IMR-90 (cell line): ENCODE measurements around the gene GJC2. TPM values are rescaled to one million over a fixed set of nuclear protein-coding genes. Genes with fewer than 3 reads are reported as not detected.

Source experiments
- ATAC-seq: fragments of 200-7000 bp; cut with Tn5 transposase; 2 replicates; pipeline ENCODE4 v1.9.1; 2020; ENCODE audit warnings: low read depth, mild to moderate bottlenecking, moderate library complexity
- BruUV-seq: library from RNA; stranded (reverse); fragments of 400-500 nt; replicated peaks from 2 replicates; lab custom pipeline; 2021; lab: Mats Ljungman, UMichigan
- CTCF ChIA-PET: fragments of 300-600 bp; formaldehyde crosslinking; extraction: SDS; loops from one replicate; lab custom pipeline; 2021; ENCODE audit warnings: antibody characterized with exemption; lab: Yijun Ruan, JAX
- POLR2A ChIA-PET: fragments of 300-600 bp; sonication (Branson Sonifier 250); formaldehyde crosslinking; loops from one replicate; lab custom pipeline; 2022; ENCODE audit warnings: antibody characterized with exemption; ENCODE audit not compliant: unreplicated experiment; lab: Charles Lee
- DNase-seq: peaks from one replicate; pipeline ENCODE4 v3.0.0; 2013
- H2AFZ ChIP-seq: replicated peaks from 2 replicates; pipeline ENCODE3; 2013; ENCODE audit warnings: low read length, mild to moderate bottlenecking; ENCODE audit not compliant: poor library complexity
- H2AK5ac ChIP-seq: 2 replicates; pipeline ENCODE4 v1.6.1; 2013; ENCODE audit warnings: low read depth, low read length, inconsistent platforms
- H2AK9ac ChIP-seq: replicated peaks from 2 replicates; pipeline ENCODE3; 2013; ENCODE audit warnings: mild to moderate bottlenecking, low read depth, low read length, moderate library complexity; ENCODE audit not compliant: poor library complexity
- H2BK120ac ChIP-seq: 2 replicates; pipeline ENCODE4 v1.6.1; 2013; ENCODE audit warnings: low read depth, low read length, inconsistent platforms
- H2BK15ac ChIP-seq: 3 replicates; pipeline ENCODE4 v1.6.1; 2013; ENCODE audit warnings: low read depth, low read length, inconsistent platforms
- H2BK20ac ChIP-seq: 2 replicates; pipeline ENCODE4 v1.6.1; 2013; ENCODE audit warnings: low read depth, mild to moderate bottlenecking, inconsistent platforms, low read length, moderate library complexity
- H2BK5ac ChIP-seq: 2 replicates; pipeline ENCODE4 v1.6.1; 2013; ENCODE audit warnings: mild to moderate bottlenecking, low read depth, low read length, inconsistent platforms; ENCODE audit not compliant: poor library complexity, severe bottlenecking
- H3K14ac ChIP-seq: replicated peaks from 2 replicates; pipeline ENCODE4 v1.6.1; 2013; ENCODE audit warnings: low read depth, low read length, inconsistent platforms
- H3K18ac ChIP-seq: 2 replicates; pipeline ENCODE4 v1.6.1; 2013; ENCODE audit warnings: low read depth, low read length, control low read depth
- H3K23ac ChIP-seq: 2 replicates; pipeline ENCODE4 v1.6.1; 2013; ENCODE audit warnings: low read depth, low read length, inconsistent platforms
- H3K27ac ChIP-seq: 2 replicates; pipeline ENCODE4 v1.5.1; 2013; ENCODE audit warnings: mild to moderate bottlenecking, control low read depth, low read length; ENCODE audit not compliant: insufficient read depth
- H3K27me3 ChIP-seq: 2 replicates; pipeline ENCODE4 v1.6.1; 2013; ENCODE audit warnings: low read length; ENCODE audit not compliant: control insufficient read depth, insufficient read depth
- H3K36me3 ChIP-seq: 2 replicates; pipeline ENCODE4 v1.6.1; 2013; ENCODE audit warnings: low read length, mixed read lengths; ENCODE audit not compliant: control insufficient read depth, insufficient read depth
- H3K4ac ChIP-seq: 2 replicates; pipeline ENCODE4 v1.6.1; 2013; ENCODE audit warnings: low read depth, low read length, inconsistent platforms
- H3K4me1 ChIP-seq: 2 replicates; pipeline ENCODE4 v1.6.1; 2013; ENCODE audit warnings: low read length, mixed read lengths; ENCODE audit not compliant: control insufficient read depth, insufficient read depth
- H3K4me2 ChIP-seq: 2 replicates; pipeline ENCODE4 v1.6.1; 2013; ENCODE audit warnings: low read depth, mild to moderate bottlenecking, control low read depth, low read length, moderate library complexity
- H3K4me3 ChIP-seq: 2 replicates; pipeline ENCODE4 v1.5.1; 2013; ENCODE audit warnings: low read depth, mild to moderate bottlenecking, control low read depth, low read length, moderate library complexity; ENCODE audit not compliant: insufficient read depth
- H3K56ac ChIP-seq: 2 replicates; pipeline ENCODE4 v1.6.1; 2013; ENCODE audit warnings: low read length, inconsistent platforms; ENCODE audit not compliant: insufficient read depth; ENCODE audit errors: extremely low read depth
- H3K79me1 ChIP-seq, 2 experiments: 2 replicates each; pipeline ENCODE4 v1.6.1; 2013; ENCODE audit warnings: low read length in 2 of 2, inconsistent platforms in 1 of 2, low read depth in 1 of 2
- H3K9ac ChIP-seq: 2 replicates; pipeline ENCODE4 v1.6.1; 2013; ENCODE audit warnings: low read depth, low read length, control low read depth
- H3K9me1 ChIP-seq: 2 replicates; pipeline ENCODE4 v1.6.1; 2013; ENCODE audit warnings: low read length, inconsistent platforms; ENCODE audit not compliant: insufficient read depth
- H3K9me3 ChIP-seq: 2 replicates; pipeline ENCODE4 v1.6.1; 2013; ENCODE audit warnings: low read length; ENCODE audit not compliant: control insufficient read depth, insufficient read depth
- H4K20me1 ChIP-seq: 2 replicates; pipeline ENCODE4 v1.6.1; 2013; ENCODE audit warnings: low read length, inconsistent platforms; ENCODE audit not compliant: insufficient read depth
- H4K5ac ChIP-seq: 2 replicates; pipeline ENCODE4 v1.6.1; 2013; ENCODE audit warnings: mild to moderate bottlenecking, low read depth, low read length, control low read depth
- H4K8ac ChIP-seq, 2 experiments: 2 replicates each; pipeline ENCODE4 v1.6.1; 2013; ENCODE audit warnings: low read depth in 2 of 2, low read length in 2 of 2, control low read depth in 1 of 2, inconsistent platforms in 1 of 2
- H4K91ac ChIP-seq: 2 replicates; pipeline ENCODE4 v1.6.1; 2013; ENCODE audit warnings: low read depth, low read length, inconsistent platforms; ENCODE audit not compliant: insufficient read depth
- BHLHE40 ChIP-seq: fragments of 150-350 bp; IDR thresholded peaks from 2 replicates; pipeline ENCODE4 v1.6.1; 2016; ENCODE audit warnings: mild to moderate bottlenecking, low read depth, low read length
- CEBPB ChIP-seq: IDR thresholded peaks from 2 replicates; pipeline ENCODE4 v1.6.1; 2012; ENCODE audit warnings: low read depth, low read length, improper control_type of control experiment
- CHD1 ChIP-seq: IDR thresholded peaks from 2 replicates; pipeline ENCODE4 v1.6.1; 2012; ENCODE audit warnings: low read depth, low read length, improper control_type of control experiment
- ELK1 ChIP-seq: fragments of 150-350 bp; IDR thresholded peaks from 2 replicates; pipeline ENCODE4 v1.6.1; 2016; ENCODE audit warnings: low read depth, mild to moderate bottlenecking, low read length, moderate library complexity, borderline replicate concordance
- FOS ChIP-seq: fragments of 150-350 bp; IDR thresholded peaks from 2 replicates; pipeline ENCODE4 v1.6.1; 2016; ENCODE audit warnings: low read depth, low read length
- MAFK ChIP-seq: IDR thresholded peaks from 2 replicates; pipeline ENCODE4 v1.6.1; 2012; ENCODE audit warnings: low read depth, low read length, improper control_type of control experiment
- MAZ ChIP-seq: IDR thresholded peaks from 2 replicates; pipeline ENCODE4 v1.6.1; 2012; ENCODE audit warnings: low read depth, mild to moderate bottlenecking, low read length, improper control_type of control experiment, moderate library complexity, borderline replicate concordance
- MXI1 ChIP-seq: IDR thresholded peaks from 2 replicates; pipeline ENCODE4 v1.6.1; 2012; ENCODE audit warnings: low read depth, mild to moderate bottlenecking, low read length, moderate library complexity, borderline replicate concordance
- NFE2L2 ChIP-seq: fragments of 150-350 bp; IDR thresholded peaks from 2 replicates; pipeline ENCODE4 v1.6.1; 2016; ENCODE audit warnings: low read depth, mild to moderate bottlenecking, low read length
- POLR2A ChIP-seq: IDR thresholded peaks from 2 replicates; pipeline ENCODE4 v1.6.1; 2012; ENCODE audit warnings: mild to moderate bottlenecking, low read depth, low read length
- RCOR1 ChIP-seq: IDR thresholded peaks from 2 replicates; pipeline ENCODE4 v1.6.1; 2012; ENCODE audit warnings: mild to moderate bottlenecking, low read length, improper control_type of control experiment; ENCODE audit not compliant: insufficient replicate concordance
- RFX5 ChIP-seq: IDR thresholded peaks from 2 replicates; pipeline ENCODE4 v1.8.0; 2012; ENCODE audit warnings: low read depth, mild to moderate bottlenecking, low read length, moderate library complexity
- SMC3 ChIP-seq: fragments of 150-350 bp; IDR thresholded peaks from 2 replicates; pipeline ENCODE4 v1.6.1; 2016; ENCODE audit warnings: low read depth, mild to moderate bottlenecking, antibody characterized with exemption, low read length, moderate library complexity
- WGBS, 2 experiments: methylation state at CpG; one replicate each; pipeline versions ENCODE4 v1.1.5 to v1.1.7; 2013; ENCODE audit warnings: missing lambda C conversion rate in 2 of 2; ENCODE audit not compliant: insufficient read length in 1 of 2; ENCODE audit errors: extremely low coverage in 2 of 2; 5-methylcytosine and 5-hydroxymethylcytosine counted together
- dilution Hi-C: fragments of 300-500 bp; cut with HindIII; formaldehyde crosslinking; loops from one replicate; pipeline ENCODE4 v1.14.3; 2018; ENCODE audit warnings: low sequenced_read_pairs; ENCODE audit not compliant: unreplicated experiment
- in situ Hi-C: fragments of 300-500 bp; cut with MboI; formaldehyde crosslinking; loops from 3 replicates; pipeline ENCODE4 v1.14.3; 2019; ENCODE audit warnings: low sequenced_read_pairs, inconsistent platforms, mixed read lengths
- intact Hi-C: fragments of 100-400 bp; cut with micrococcal nuclease; formaldehyde crosslinking; loops from 2 replicates; pipeline ENCODE4 v1.10.0; 2022
- polyA plus RNA-seq, 3 experiments: library from polyadenylated mRNA; depleted of rRNA; stranded (reverse); fragments of >200 nt; gene quantifications; 2 replicates each; pipeline ENCODE4 v1.2.3, GENCODE V29; 2012; ENCODE audit warnings: low replicate concordance in 1 of 3
- total RNA-seq: library from RNA; depleted of rRNA; stranded (reverse); fragments of >200 nt; gene quantifications from 2 replicates; pipeline ENCODE4 v1.2.3, GENCODE V29; 2012
- TF ChIP-seq, protein P1 (sequence below): fragments of 150-350 bp; IDR thresholded peaks from 2 replicates; pipeline ENCODE4 v1.6.1; 2017; ENCODE audit warnings: mild to moderate bottlenecking, antibody characterized with exemption, low read length, low read depth
- TF ChIP-seq, protein P2 (sequence below): conservative IDR thresholded peaks from 2 replicates; pipeline ENCODE4 v1.5.1; 2012; ENCODE audit warnings: mild to moderate bottlenecking, low read depth, low read length, improper control_type of control experiment

GJC2 gene
- total and polyA plus RNA-seq, 2 of the 4 experiments (the other 2 are of a cell fraction), result 1.1 to 1.7 TPM

DNA sequence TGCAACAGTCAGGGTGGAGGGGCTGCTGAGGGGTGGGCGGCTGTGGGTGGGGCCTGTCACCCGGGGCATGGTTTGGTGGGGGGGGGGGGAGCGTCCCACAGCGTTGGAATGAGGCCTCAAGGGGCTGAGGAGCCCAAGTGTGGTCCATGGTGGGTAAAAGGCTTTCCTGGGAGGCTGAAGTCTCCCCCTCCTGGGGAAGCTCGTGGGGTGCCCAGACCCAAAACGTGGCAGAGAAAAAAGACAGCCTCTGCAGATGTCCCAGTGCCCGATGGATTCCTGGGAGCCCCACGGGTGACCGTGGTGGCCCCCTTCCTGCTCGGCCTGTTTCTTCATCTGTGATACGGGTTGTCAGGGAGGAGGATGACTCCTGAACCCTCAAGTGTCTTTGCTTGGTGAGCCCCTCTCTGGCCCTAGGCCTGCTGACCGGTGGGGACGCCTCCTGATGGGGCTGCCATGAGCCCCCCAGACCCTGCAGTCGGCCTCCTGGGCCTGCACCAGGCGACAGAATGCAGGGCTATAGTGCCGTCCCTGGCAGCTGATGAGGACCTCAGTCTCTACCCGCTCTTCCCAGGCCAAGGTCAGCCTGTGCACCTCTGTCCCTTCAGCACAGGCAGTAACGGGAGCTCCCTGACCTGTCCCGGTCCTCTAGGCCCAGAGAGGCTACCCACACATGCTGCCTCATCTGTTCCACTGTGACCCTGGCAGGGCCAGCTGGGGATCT, 59.3 kb downstream of the GJC2 start:
- no peak overlapping the region for H3K9ac ChIP-seq
- intact Hi-C loops, result no loop called here
- TF ChIP-seq, protein P1, sequence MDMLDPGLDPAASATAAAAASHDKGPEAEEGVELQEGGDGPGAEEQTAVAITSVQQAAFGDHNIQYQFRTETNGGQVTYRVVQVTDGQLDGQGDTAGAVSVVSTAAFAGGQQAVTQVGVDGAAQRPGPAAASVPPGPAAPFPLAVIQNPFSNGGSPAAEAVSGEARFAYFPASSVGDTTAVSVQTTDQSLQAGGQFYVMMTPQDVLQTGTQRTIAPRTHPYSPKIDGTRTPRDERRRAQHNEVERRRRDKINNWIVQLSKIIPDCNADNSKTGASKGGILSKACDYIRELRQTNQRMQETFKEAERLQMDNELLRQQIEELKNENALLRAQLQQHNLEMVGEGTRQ, result no peak
- TF ChIP-seq SMC3 (no peak), ELK1 (no peak), BHLHE40 (no peak), NFE2L2 (no peak), MAFK (no peak), FOS (no peak), RFX5 (no peak), POLR2A (no peak), MXI1 (no peak), CEBPB (no peak), MAZ (no peak), CHD1 (no peak), RCOR1 (no peak)
- TF ChIP-seq, protein P2, sequence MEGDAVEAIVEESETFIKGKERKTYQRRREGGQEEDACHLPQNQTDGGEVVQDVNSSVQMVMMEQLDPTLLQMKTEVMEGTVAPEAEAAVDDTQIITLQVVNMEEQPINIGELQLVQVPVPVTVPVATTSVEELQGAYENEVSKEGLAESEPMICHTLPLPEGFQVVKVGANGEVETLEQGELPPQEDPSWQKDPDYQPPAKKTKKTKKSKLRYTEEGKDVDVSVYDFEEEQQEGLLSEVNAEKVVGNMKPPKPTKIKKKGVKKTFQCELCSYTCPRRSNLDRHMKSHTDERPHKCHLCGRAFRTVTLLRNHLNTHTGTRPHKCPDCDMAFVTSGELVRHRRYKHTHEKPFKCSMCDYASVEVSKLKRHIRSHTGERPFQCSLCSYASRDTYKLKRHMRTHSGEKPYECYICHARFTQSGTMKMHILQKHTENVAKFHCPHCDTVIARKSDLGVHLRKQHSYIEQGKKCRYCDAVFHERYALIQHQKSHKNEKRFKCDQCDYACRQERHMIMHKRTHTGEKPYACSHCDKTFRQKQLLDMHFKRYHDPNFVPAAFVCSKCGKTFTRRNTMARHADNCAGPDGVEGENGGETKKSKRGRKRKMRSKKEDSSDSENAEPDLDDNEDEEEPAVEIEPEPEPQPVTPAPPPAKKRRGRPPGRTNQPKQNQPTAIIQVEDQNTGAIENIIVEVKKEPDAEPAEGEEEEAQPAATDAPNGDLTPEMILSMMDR, result no peak

More for the DNA sequence above, 59.3 kb downstream of the GJC2 start:
- Histone ChIP-seq H3K9me3 (no peaks in the 10 kb centered on the region), H3K9me1 (peaks cover 4% of the 10 kb centered on the region; the same call in 1 of the 2 replicates), H3K27ac (no peak overlapping the region), H3K56ac (no peak overlapping the region), H2BK5ac (no peak overlapping the region), H3K14ac (no peak overlapping the region), H2BK120ac (no peak overlapping the region), H4K8ac (no peak overlapping the region), H3K4me1 (peaks cover 6% of the 10 kb centered on the region; the same call in 1 of the 2 replicates), H2AK9ac (no peak overlapping the region), H3K4me2 (no peak overlapping the region), H2AK5ac (no peak overlapping the region), H3K18ac (no peak overlapping the region), H4K20me1 (peaks cover 2% of the 10 kb centered on the region; the same call in 1 of the 2 replicates), H2BK15ac (no peak overlapping the region), H4K91ac (no peak overlapping the region), H4K5ac (no peak overlapping the region), H3K4me3 (no peak overlapping the region), H2AFZ (no peak overlapping the region), H2BK20ac (no peak overlapping the region), H3K23ac (no peak overlapping the region), H3K79me1 (peaks cover 0 to 2% of the 10 kb centered on the region in 2 experiments; a peak in 2 of 4 replicates), H3K27me3 (no peaks in the 10 kb centered on the region; the same call in 1 of the 2 replicates), H3K36me3 (no peaks in the 10 kb centered on the region), H3K4ac (no peak overlapping the region)
- DNase-seq (no peak), ATAC-seq (no peak)
- dilution Hi-C loops, result no loop called here
- POLR2A ChIA-PET, result no interaction called here
- CTCF ChIA-PET, result no interaction called here
- no TSS peak for BruUV-seq
- WGBS, 2 experiments, result 71% methylated on average over 7 of the region's 19 CpGs; no CpG with 5 or more reads in 1 of the 2 experiments
- in situ Hi-C loops, result no loop called here
